Endothelial cell of umbilical vein (primary cell): ENCODE measurements around the gene LRRC8C.

ENCODE experiments used
- EZH2 ChIP-seq: IDR thresholded peaks from 2 replicates; pipeline ENCODE4 v1.6.1; 2012; ENCODE audit warnings: borderline replicate concordance, low read depth, mild to moderate bottlenecking, moderate library complexity, low read length, inconsistent platforms; ENCODE audit not compliant: severe bottlenecking
- POLR2A ChIP-seq: IDR thresholded peaks from 2 replicates; pipeline ENCODE4 v1.6.1; 2012; ENCODE audit warnings: low read depth, mild to moderate bottlenecking, control low read depth, low read length
- TF ChIP-seq, protein P1 (sequence below): IDR thresholded peaks from 2 replicates; pipeline ENCODE4 v1.6.1; 2011; ENCODE audit not compliant: insufficient read depth, insufficient read length
- TF ChIP-seq, protein P2 (sequence below), 2 donors: IDR thresholded peaks; 1 replicate in 1 of 2; 2 replicates in 1 of 2; pipeline ENCODE4 v1.5.1; 2011; ENCODE audit warnings: low read length in 2 of 2, mild to moderate bottlenecking in 2 of 2, moderate library complexity in 2 of 2, control low read depth in 1 of 2, inconsistent platforms in 1 of 2, low read depth in 1 of 2; ENCODE audit not compliant: insufficient read depth in 1 of 2; ENCODE audit errors: extremely low read depth in 1 of 2

DNA sequence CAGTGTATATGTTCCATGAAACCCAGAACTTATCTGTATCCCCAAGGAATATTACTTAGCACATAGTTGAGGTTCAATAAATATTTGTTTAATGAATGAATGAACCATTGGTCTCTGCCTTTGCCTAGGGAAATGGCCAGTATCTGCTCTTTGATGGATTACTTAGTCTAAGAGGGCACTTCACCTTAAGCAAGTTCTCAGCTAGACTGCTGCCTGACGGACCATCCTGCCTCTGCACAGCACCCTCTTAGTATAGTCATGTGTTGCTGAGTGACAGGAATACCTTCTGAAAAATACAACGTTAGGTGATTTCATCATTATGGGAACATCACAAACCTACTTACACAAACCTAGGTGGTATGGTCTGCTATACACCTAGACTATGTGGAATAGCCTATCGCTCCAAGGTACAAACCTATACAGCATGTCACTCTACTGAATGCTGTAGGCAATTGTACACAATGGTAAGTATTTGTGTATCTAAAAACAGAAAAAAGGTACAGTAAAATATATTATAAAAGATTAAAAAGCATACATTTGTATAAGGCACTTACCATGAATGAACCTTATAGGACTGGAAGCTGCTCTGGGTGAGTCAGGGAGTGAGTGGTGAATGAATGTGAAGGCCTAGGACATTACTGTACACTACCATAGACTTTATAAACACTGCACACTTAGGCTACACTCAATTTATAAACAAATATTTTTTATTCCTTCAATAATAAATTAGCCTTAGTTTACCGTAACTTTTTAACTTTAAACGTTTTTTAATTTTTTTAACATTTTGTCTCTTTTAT lies 104.2 kb downstream of the LRRC8C start:
- TF ChIP-seq, protein P1, sequence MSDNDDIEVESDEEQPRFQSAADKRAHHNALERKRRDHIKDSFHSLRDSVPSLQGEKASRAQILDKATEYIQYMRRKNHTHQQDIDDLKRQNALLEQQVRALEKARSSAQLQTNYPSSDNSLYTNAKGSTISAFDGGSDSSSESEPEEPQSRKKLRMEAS, result no peak
- TF ChIP-seq EZH2, result no peak
- TF ChIP-seq, protein P2, sequence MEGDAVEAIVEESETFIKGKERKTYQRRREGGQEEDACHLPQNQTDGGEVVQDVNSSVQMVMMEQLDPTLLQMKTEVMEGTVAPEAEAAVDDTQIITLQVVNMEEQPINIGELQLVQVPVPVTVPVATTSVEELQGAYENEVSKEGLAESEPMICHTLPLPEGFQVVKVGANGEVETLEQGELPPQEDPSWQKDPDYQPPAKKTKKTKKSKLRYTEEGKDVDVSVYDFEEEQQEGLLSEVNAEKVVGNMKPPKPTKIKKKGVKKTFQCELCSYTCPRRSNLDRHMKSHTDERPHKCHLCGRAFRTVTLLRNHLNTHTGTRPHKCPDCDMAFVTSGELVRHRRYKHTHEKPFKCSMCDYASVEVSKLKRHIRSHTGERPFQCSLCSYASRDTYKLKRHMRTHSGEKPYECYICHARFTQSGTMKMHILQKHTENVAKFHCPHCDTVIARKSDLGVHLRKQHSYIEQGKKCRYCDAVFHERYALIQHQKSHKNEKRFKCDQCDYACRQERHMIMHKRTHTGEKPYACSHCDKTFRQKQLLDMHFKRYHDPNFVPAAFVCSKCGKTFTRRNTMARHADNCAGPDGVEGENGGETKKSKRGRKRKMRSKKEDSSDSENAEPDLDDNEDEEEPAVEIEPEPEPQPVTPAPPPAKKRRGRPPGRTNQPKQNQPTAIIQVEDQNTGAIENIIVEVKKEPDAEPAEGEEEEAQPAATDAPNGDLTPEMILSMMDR (IDR thresholded peaks at IDR 0.05; ENCODE audit: extremely low read depth in 1 of 2, insufficient read depth in 1 of 2, low read depth in 1 of 2, low read length in 2 of 2), result no peak
- no peak for TF ChIP-seq POLR2A
